ENCODE measurements around the gene TENM3. TPM values are rescaled to one million over a fixed set of nuclear protein-coding genes. Genes with fewer than 3 reads are reported as not detected.

Gene TENM3
- total RNA-seq, 1 donor from 2014 or later, result not detected

DNA sequence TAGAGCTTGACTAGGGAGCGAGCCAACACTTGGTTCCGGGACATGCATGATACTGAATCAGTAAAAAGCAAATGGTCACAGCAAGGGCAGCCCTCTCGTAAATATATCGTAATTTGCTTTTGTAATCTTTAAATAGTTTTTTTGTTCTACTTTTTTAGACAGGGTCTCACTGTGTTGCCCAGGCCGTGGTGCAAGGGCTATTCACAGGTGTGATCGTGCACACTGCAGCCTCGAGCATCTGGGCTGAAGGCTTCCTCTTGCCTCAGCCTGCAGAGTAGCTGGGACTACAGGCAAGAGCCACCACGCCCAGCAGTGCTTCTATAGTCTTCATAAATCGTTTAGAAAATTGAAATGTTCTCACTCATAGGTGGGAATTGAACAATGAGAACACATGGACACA lies 309.7 kb downstream of the TENM3 start:
- H3K4me1 Mint-ChIP-seq, result no peaks in the 10 kb centered on the region
- no peak for DNase-seq
- TF ChIP-seq, protein P1, sequence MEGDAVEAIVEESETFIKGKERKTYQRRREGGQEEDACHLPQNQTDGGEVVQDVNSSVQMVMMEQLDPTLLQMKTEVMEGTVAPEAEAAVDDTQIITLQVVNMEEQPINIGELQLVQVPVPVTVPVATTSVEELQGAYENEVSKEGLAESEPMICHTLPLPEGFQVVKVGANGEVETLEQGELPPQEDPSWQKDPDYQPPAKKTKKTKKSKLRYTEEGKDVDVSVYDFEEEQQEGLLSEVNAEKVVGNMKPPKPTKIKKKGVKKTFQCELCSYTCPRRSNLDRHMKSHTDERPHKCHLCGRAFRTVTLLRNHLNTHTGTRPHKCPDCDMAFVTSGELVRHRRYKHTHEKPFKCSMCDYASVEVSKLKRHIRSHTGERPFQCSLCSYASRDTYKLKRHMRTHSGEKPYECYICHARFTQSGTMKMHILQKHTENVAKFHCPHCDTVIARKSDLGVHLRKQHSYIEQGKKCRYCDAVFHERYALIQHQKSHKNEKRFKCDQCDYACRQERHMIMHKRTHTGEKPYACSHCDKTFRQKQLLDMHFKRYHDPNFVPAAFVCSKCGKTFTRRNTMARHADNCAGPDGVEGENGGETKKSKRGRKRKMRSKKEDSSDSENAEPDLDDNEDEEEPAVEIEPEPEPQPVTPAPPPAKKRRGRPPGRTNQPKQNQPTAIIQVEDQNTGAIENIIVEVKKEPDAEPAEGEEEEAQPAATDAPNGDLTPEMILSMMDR (IDR thresholded peaks at IDR 0.05), result no peak
- CTCF ChIA-PET, result no interaction called here
- no peak overlapping the region for H3K4me3 Mint-ChIP-seq
- peaks cover 11% of the 10 kb centered on the region for H3K27me3 Mint-ChIP-seq
- H3K36me3 Mint-ChIP-seq (ENCODE audit: low read depth), result no peaks in the 10 kb centered on the region
- H3K9me3 Mint-ChIP-seq, result no peaks in the 10 kb centered on the region
- intact Hi-C loops (cut with micrococcal nuclease), result no loop called here
- no peak overlapping the region for H3K27ac Mint-ChIP-seq
- POLR2A ChIA-PET, result no interaction called here
- no peak for ATAC-seq (ENCODE audit: low read depth)

DNA sequence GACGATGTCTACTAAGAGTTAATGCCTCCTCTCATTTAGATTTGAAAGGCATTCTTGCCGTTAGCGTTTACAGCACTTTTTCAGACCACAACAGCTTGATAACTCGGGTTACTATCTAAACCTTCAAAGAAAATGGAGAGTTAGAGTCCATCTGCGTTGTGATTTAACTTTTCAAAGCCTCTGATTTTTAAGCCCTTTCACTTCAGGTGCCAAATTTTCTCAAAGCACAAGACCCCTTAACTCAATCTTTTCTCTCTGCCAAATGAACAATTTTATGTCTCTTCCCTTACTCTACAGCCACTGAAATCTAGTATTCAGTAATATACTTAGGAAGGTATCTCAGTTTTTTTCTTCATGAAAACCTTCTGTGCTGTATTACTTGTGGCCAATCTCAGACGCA lies 310.5 kb downstream of the TENM3 start:
- TF ChIP-seq, protein P1 (IDR thresholded peaks at IDR 0.05), result no peak
- Mint-ChIP-seq H3K27me3 (peaks cover 8% of the 10 kb centered on the region), H3K4me3 (no peak overlapping the region), H3K27ac (no peak overlapping the region), H3K36me3 (ENCODE audit: low read depth) (no peaks in the 10 kb centered on the region), H3K9me3 (no peaks in the 10 kb centered on the region), H3K4me1 (no peaks in the 10 kb centered on the region)
- POLR2A ChIA-PET, result no interaction called here
- intact Hi-C loops (cut with micrococcal nuclease), result no loop called here
- no peak for ATAC-seq (ENCODE audit: low read depth)
- CTCF ChIA-PET, result no interaction called here
- DNase-seq, result no peak

DNA sequence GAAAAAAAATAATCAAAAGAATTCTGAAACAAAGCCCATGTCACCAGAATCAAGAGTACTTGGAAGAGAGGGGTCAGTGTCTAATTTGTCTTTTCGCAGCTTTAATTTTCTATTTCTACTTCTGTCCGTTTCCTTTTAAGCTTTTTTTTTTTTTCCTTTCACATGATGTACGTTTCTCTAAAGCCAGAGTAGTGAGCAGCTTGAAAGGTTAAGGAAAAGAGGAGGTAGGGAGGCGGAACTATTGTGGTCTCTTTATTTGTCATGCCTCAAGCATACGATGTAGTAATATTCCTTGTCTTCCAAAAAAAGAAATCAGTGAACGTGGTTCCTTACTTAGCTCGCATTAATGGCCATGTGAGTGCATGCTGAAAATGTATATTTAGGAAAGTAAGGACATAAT lies 311.5 kb downstream of the TENM3 start:
- ATAC-seq (ENCODE audit: low read depth) (no peak), DNase-seq (no peak)
- ChIA-PET CTCF (no interaction called here), POLR2A (no interaction called here)
- Mint-ChIP-seq H3K9me3 (no peaks in the 10 kb centered on the region), H3K27ac (no peak overlapping the region), H3K36me3 (ENCODE audit: low read depth) (no peaks in the 10 kb centered on the region), H3K4me1 (no peaks in the 10 kb centered on the region), H3K4me3 (no peak overlapping the region), H3K27me3 (peaks cover 8% of the 10 kb centered on the region)
- intact Hi-C loops (cut with micrococcal nuclease), result no loop called here
- TF ChIP-seq, protein P1 (IDR thresholded peaks at IDR 0.05), result no peak

DNA sequence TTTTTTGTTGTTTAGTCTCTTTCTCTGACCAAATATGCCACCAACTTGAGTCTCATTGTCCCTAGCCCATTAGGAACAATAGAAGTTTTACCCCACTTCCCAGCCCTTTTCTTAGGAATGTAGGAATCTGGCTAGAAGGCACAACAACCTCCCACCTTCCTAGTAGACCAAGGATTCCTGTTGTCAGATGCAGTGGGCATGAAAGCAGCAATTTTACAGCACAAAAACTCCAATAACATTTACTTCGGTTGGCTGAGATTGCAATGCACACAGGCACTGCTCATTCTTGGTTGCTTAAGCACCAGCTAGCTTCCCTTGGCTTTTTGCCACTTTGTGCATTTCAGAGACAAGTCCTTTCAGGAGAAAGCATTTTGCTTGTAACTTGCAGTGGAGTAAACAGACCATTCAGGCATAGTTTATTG lies 312.8 kb downstream of the TENM3 start:
- Mint-ChIP-seq H3K4me3 (no peak overlapping the region), H3K4me1 (no peaks in the 10 kb centered on the region), H3K36me3 (ENCODE audit: low read depth) (no peaks in the 10 kb centered on the region), H3K27me3 (peaks cover 8% of the 10 kb centered on the region), H3K9me3 (no peaks in the 10 kb centered on the region), H3K27ac (no peak overlapping the region)
- ChIA-PET POLR2A (no interaction called here), CTCF (no interaction called here)
- ATAC-seq (ENCODE audit: low read depth) (no peak), DNase-seq (no peak)
- intact Hi-C loops (cut with micrococcal nuclease), result no loop called here
- TF ChIP-seq, protein P1 (IDR thresholded peaks at IDR 0.05), result no peak

DNA sequence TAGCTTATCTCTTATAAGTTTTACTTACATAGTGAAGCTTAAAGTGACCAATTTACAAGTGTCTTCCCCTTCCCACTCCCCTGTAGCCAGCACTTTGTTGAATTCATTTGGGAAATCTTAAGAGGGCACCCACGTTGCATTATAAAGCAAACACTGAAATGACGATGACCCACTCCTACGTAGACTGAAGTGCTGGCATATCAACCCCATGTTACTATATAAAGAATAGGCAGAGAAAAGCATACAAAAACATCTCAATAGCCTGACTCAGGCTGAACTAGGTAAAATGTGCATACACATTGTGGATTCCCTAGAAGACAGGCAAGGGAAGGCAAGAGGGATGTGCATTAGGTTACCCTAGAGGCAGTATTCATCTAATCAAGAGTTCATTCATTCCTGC lies 313.4 kb downstream of the TENM3 start:
- no peaks in the 10 kb centered on the region for H3K4me1 Mint-ChIP-seq
- intact Hi-C loops (cut with micrococcal nuclease), result no loop called here
- CTCF ChIA-PET, result no interaction called here

More for the DNA sequence above, 313.4 kb downstream of the TENM3 start:
- TF ChIP-seq, protein P1 (IDR thresholded peaks at IDR 0.05), result no peak
- Mint-ChIP-seq H3K27ac (no peak overlapping the region), H3K27me3 (peaks cover 5% of the 10 kb centered on the region), H3K4me3 (no peak overlapping the region), H3K9me3 (no peaks in the 10 kb centered on the region), H3K36me3 (ENCODE audit: low read depth) (no peaks in the 10 kb centered on the region)
- POLR2A ChIA-PET, result no interaction called here
- ATAC-seq (ENCODE audit: low read depth) (no peak), DNase-seq (no peak)
